Neural cell (in vitro differentiated cells): ENCODE results near the gene MUC21.

Source experiments
- CTCF ChIP-seq: fragments of 450-650 bp; IDR thresholded peaks from 2 replicates; pipeline ENCODE4 v1.5.1; 2014; ENCODE audit warnings: antibody characterized with exemption, mild to moderate bottlenecking, moderate library complexity; ENCODE audit not compliant: poor library complexity, severe bottlenecking
- EP300 ChIP-seq: fragments of 450-650 bp; conservative IDR thresholded peaks from 2 replicates; pipeline ENCODE4 v1.6.1; 2014; ENCODE audit warnings: antibody characterized with exemption, mild to moderate bottlenecking, moderate library complexity; ENCODE audit not compliant: poor library complexity, severe bottlenecking
- EZH2 ChIP-seq: fragments of 200-600, 300-800 bp; shearing (Covaris generic), sonication (generic); IDR thresholded peaks from 2 replicates; pipeline ENCODE4 v1.6.1; 2014; ENCODE audit warnings: antibody characterized with exemption, low read length, borderline replicate concordance, mild to moderate bottlenecking; ENCODE audit not compliant: insufficient read depth, poor library complexity, severe bottlenecking
- MXI1 ChIP-seq: fragments of 450-650 bp; conservative IDR thresholded peaks from 2 replicates; pipeline ENCODE4 v1.6.1; 2014; ENCODE audit warnings: antibody characterized with exemption, mild to moderate bottlenecking; ENCODE audit not compliant: poor library complexity, severe bottlenecking
- POLR2AphosphoS5 ChIP-seq: IDR thresholded peaks from 2 replicates; pipeline ENCODE4 v1.6.1; 2012
- RAD21 ChIP-seq: fragments of 450-650 bp; conservative IDR thresholded peaks from 2 replicates; pipeline ENCODE4 v1.6.1; 2014; ENCODE audit warnings: antibody characterized with exemption, mild to moderate bottlenecking, moderate library complexity
- SMC3 ChIP-seq: fragments of 450-650 bp; conservative IDR thresholded peaks from 2 replicates; pipeline ENCODE4 v1.6.1; 2014; ENCODE audit warnings: antibody characterized with exemption, mild to moderate bottlenecking, moderate library complexity; ENCODE audit not compliant: poor library complexity
- TF ChIP-seq, protein P1 (sequence below): IDR thresholded peaks from 2 replicates; pipeline ENCODE4 v1.6.1; 2012; ENCODE audit warnings: borderline replicate concordance

DNA sequence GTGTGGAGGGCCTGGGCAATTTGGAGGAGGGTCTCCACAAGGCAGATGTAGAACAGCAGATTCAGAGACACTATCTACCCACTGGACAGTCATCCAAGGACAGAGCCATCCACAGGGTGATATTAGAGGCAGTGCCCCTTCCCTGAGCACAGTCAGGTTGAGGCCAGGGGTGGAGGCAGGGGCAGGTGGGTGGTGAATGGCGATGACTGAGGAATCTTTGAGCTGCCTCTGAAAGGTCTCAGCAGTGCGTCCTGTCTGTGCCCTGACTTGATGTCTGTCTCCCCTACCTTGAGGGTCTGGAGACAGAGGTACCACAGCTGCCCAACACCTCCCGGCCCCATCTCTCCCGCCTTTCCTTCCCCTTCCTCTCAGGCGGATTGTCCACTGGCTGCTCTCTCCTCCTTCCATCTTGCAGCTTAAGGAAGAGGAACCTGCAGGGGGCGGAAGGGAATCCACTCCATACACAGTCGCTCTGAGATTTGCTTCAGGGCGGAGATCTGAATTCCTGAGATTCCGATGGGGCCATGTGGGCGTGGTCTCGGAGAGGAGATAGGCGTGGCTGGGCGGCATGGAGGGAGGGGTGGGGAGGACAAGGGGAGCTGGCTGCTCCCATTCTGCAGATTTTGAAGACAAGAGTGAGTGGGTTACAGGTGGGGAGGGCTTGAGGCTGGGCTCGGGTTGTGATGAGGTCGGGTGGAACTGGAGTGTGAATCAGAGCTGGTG lies 41.0 kb upstream of the MUC21 start:
- TF ChIP-seq EZH2 (no peak), CTCF (no peak), POLR2AphosphoS5 (no peak), MXI1 (no peak), EP300 (no peak), SMC3 (no peak), RAD21 (no peak)
- TF ChIP-seq, protein P1, sequence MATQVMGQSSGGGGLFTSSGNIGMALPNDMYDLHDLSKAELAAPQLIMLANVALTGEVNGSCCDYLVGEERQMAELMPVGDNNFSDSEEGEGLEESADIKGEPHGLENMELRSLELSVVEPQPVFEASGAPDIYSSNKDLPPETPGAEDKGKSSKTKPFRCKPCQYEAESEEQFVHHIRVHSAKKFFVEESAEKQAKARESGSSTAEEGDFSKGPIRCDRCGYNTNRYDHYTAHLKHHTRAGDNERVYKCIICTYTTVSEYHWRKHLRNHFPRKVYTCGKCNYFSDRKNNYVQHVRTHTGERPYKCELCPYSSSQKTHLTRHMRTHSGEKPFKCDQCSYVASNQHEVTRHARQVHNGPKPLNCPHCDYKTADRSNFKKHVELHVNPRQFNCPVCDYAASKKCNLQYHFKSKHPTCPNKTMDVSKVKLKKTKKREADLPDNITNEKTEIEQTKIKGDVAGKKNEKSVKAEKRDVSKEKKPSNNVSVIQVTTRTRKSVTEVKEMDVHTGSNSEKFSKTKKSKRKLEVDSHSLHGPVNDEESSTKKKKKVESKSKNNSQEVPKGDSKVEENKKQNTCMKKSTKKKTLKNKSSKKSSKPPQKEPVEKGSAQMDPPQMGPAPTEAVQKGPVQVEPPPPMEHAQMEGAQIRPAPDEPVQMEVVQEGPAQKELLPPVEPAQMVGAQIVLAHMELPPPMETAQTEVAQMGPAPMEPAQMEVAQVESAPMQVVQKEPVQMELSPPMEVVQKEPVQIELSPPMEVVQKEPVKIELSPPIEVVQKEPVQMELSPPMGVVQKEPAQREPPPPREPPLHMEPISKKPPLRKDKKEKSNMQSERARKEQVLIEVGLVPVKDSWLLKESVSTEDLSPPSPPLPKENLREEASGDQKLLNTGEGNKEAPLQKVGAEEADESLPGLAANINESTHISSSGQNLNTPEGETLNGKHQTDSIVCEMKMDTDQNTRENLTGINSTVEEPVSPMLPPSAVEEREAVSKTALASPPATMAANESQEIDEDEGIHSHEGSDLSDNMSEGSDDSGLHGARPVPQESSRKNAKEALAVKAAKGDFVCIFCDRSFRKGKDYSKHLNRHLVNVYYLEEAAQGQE, result no peak
